Muscle layer of duodenum (tissue), 2 donors: ENCODE results near the gene MAD2L1.
A peak's percentile ranks its signal among the peaks of the same experiment; 100 is the strongest.
"Not testable (repeated sequence)": the region's sequence is repeated elsewhere in the genome, so short reads cannot be mapped to it uniquely, and the experiment has no call there.

Source experiments
- H3K27ac ChIP-seq: one replicate; pipeline ENCODE4 v1.7.0; 2013; ENCODE audit warnings: mild to moderate bottlenecking, low read length
- H3K27me3 ChIP-seq: one replicate; pipeline ENCODE4 v1.7.0; 2013; ENCODE audit warnings: low read depth, mild to moderate bottlenecking, control low read depth, low read length
- H3K36me3 ChIP-seq, 2 donors: one replicate each; pipeline ENCODE4 v1.7.0; 2013; ENCODE audit warnings: low read length in 2 of 2, control low read depth in 1 of 2, mild to moderate bottlenecking in 1 of 2; ENCODE audit not compliant: insufficient read depth in 2 of 2, control insufficient read depth in 1 of 2
- H3K4me1 ChIP-seq, 2 donors: one replicate each; pipeline ENCODE4 v1.7.0; 2013; ENCODE audit warnings: low read length in 2 of 2, mild to moderate bottlenecking in 2 of 2, control low read depth in 1 of 2, moderate library complexity in 1 of 2; ENCODE audit not compliant: insufficient read depth in 2 of 2, control insufficient read depth in 1 of 2
- H3K4me3 ChIP-seq, 2 donors: one replicate each; pipeline ENCODE4 v1.7.0; 2013; ENCODE audit warnings: low read length in 2 of 2, low read depth in 1 of 2, mild to moderate bottlenecking in 1 of 2
- H3K9me3 ChIP-seq, 2 donors: one replicate each; pipeline ENCODE4 v1.7.0; 2013; ENCODE audit warnings: low read length in 2 of 2, control low read depth in 1 of 2, mild to moderate bottlenecking in 1 of 2; ENCODE audit not compliant: control insufficient read depth in 1 of 2
- donor health status: healthy.

MAD2L1 gene

DNA sequence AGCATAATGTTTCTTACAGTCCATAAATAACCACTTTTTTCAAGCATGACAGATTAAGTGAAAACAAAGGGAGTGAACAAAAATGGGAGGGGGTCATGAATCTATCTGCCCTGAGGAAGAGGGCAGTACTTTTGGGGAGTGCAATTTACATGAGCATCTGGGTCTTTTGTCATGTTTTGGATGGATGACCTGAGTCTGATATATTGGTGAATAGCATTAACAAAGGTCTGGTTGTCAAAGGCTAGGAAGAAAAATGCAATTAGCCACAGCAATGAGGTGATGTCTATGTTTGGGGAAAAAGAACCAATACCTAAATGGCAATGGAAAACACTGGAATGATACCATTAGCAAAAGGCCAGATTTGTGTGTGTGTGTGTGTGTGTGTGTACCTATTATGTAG lies 15.1 kb upstream of the MAD2L1 start:
- Histone ChIP-seq H3K9me3 (no peaks in the 10 kb centered on the region), H3K27ac (no peak overlapping the region), H3K4me1 (no peaks in the 10 kb centered on the region), H3K4me3 (no peak overlapping the region), H3K27me3 (no peaks in the 10 kb centered on the region), H3K36me3 (no peaks in the 10 kb centered on the region)

DNA sequence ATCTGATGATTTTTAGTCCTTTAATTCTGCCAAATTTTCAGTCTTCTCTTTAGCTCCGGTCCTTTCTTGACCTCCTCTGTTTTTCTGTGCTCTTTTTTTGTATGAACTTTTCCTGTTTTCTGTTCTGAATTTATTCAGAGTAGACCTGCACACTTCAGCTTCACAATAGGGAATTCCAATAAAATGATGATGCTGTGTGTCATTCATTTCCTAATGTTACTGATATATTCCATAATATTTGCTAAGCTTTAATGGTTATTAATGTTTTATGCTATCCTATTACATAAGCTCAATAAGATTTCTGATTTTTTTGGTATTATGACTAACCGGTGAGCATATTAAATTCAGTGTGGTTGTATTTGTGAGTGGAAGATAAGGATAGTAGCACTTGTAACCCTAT lies 13.9 kb upstream of the MAD2L1 start:
- H3K4me1 ChIP-seq = no peaks in the 10 kb centered on the region
- no peaks in the 10 kb centered on the region for H3K27me3 ChIP-seq
- H3K9me3 ChIP-seq = no peaks in the 10 kb centered on the region
- H3K27ac ChIP-seq = no peak overlapping the region
- no peaks in the 10 kb centered on the region for H3K36me3 ChIP-seq
- H3K4me3 ChIP-seq = no peak overlapping the region

DNA sequence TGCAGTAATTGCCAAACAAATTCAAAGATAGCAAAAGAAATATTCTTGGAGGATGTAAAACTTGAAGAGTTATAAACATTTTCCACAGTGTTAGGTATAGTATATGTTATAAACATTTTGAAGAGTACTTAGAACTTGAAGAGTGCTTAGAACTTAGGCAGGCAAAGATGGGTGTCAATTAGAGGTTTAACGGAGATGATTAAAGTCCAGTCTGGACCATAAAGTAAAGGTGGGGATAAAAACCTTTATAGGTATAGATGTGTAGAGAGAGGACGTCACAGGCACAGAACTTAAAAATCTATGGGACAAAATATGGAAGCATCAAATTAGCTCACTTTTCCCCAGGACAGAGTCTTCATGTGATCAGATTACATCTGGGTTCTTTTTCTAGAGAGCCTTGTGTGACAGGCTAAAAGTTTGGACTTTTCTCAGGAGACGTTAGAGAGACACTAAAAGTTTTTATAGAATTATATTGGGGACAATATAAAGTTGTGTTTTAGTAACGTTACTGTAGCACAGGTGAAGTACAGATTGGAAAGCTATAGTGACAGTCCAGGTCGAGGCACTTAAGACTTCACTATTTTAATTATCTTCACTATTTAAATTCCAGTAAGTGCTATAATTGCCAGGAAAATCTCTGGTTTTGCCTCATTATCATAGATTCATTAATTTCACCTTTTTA lies 13.3 kb upstream of the MAD2L1 start:
- Histone ChIP-seq H3K27ac (no peak overlapping the region), H3K27me3 (no peaks in the 10 kb centered on the region), H3K36me3 (no peaks in the 10 kb centered on the region)

DNA sequence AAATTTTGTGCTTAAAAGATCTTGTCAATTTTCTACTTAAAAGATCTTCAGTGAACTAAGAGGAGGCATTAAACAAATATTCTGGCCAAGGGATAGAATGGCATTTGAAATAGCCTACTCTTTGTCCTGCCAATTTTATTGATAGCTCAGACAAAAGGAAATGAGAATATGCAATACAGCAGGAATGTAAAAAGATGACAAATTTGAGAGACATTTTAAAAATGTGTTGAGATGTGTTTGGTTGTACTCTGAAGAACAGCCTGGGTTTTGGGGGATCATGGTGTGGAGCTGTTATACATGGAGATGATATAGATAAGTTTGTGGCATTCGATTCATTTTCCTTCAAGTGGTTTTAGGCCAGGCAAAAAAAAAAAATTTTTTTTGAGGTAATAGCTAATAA lies 11.6 kb upstream of the MAD2L1 start:
- no peak overlapping the region for H3K4me3 ChIP-seq
- no peak overlapping the region for H3K27ac ChIP-seq
- H3K27me3 ChIP-seq = no peaks in the 10 kb centered on the region
- no peaks in the 10 kb centered on the region for H3K9me3 ChIP-seq
- H3K36me3 ChIP-seq = no peaks in the 10 kb centered on the region
- no peaks in the 10 kb centered on the region for H3K4me1 ChIP-seq

More for the DNA sequence above, 13.3 kb upstream of the MAD2L1 start:
- H3K4me1 ChIP-seq = no peaks in the 10 kb centered on the region
- H3K9me3 ChIP-seq = no peaks in the 10 kb centered on the region
- no peak overlapping the region for H3K4me3 ChIP-seq

DNA sequence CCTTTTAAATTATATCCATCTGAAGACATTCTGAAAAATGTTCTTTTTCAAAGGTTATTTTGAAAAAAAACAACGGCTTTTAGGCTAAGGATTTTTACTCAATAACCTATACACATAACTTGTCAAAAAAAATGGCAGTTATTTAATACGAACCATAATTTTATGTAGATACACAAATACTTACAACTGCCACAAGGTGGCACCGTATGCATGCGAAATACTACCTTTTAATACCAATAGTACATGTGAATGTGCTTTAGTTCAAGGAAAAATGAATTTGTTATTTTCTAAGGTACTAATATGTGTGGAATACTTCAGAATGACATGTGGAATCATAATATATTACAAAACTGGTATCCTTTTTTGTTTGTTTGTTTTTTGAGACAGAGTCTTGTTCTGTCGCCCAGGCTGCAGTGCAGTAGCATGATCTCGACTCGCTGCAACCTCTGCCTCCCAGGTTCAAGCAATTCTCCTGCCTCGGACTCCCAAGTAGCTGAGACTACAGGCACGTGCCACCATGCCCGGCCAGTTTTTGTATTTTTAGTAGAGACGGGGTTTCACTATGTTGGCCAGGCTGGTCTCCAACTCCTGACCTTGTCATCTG lies 4.6 kb upstream of the MAD2L1 start:
- H3K4me3 ChIP-seq = no peak overlapping the region
- no peaks in the 10 kb centered on the region for H3K27me3 ChIP-seq
- H3K36me3 ChIP-seq = peaks cover 0 to 6% of the 10 kb centered on the region in 2 donors
- peaks cover 0 to 6% of the 10 kb centered on the region in 2 donors for H3K4me1 ChIP-seq
- H3K27ac ChIP-seq = no peak overlapping the region
- H3K9me3 ChIP-seq = no peaks in the 10 kb centered on the region

DNA sequence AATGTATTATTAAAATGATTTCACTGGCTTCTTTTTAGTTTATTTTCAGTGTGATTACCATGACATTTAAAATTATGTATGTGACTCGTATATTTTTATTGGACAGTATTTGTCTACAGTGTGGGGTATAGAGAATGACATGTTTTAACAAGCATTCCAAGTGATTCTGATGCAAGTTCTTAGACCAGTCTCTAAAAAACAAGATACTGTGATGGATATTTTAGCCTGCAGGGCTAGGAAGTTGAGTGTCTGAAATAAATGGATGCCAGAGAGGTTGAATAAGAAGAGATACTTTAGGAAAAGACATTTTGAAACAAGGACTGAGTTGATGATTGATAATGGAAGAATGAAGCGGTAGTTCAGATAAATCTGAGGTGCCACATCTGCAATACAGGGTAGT lies 3.5 kb upstream of the MAD2L1 start:
- peaks cover 0 to 6% of the 10 kb centered on the region in 2 donors for H3K36me3 ChIP-seq
- H3K4me3 ChIP-seq = no peak overlapping the region
- H3K4me1 ChIP-seq = peaks cover 0 to 13% of the 10 kb centered on the region in 2 donors
- no peak overlapping the region for H3K27ac ChIP-seq
- H3K27me3 ChIP-seq = no peaks in the 10 kb centered on the region
- H3K9me3 ChIP-seq = no peaks in the 10 kb centered on the region

DNA sequence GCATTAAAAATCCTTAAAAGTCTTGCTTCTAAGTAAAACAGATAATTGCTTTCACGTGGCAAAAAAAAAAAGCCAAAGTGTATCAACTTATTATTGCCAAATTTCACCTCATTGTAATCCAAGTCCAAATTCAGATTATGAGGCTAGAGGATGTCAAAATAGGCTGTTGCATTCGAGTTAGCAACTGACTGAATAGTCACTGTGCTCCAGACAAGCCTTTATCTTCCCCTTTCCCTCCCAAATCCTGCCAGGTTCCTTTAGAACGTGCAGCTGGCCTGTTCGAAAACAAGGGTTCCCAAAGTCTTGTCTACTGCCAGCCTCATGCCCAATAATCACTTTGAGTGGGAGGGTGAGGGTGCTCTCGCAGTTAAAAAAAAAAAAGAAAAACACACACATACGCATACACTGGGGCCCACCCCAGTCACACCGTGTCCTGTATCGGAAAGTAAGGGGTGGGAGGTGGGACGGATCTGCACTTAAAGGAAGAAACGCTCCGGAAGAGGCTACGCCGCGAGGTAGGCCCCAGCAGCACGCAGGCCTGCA lies 603 bp downstream of the MAD2L1 start:
- no peak overlapping the region for H3K27ac ChIP-seq
- H3K36me3 ChIP-seq = peaks cover 0 to 6% of the 10 kb centered on the region in 2 donors
- H3K4me3 ChIP-seq = peak overlapping the region; percentile 87 to 91
- H3K4me1 ChIP-seq = peaks cover 0 to 13% of the 10 kb centered on the region in 2 donors
- H3K27me3 ChIP-seq = no peaks in the 10 kb centered on the region
- no peaks in the 10 kb centered on the region for H3K9me3 ChIP-seq

DNA sequence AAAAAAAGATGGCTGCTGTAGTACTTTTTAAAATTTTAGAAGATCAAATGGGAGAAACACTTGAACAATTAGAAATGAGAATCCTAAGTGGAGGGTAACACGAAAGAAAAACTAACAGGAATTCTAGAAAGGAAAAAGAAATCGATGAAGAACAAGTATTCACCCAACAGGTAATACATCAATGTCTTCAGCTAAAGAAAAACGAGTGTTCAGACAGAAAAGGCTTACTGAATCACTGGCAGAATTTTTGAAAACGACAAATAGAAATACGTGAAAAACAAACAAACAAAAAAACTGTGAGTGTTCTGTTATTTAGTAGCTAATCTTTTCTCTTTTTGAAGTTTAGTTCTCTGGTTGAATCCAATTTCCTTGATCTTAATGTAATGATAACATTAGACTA lies 1.8 kb downstream of the MAD2L1 start:
- Histone ChIP-seq H3K27ac (no peak overlapping the region), H3K4me3 (no peak overlapping the region), H3K27me3 (no peaks in the 10 kb centered on the region), H3K4me1 (peaks cover 0 to 13% of the 10 kb centered on the region in 2 donors), H3K36me3 (peaks cover 0 to 6% of the 10 kb centered on the region in 2 donors), H3K9me3 (no peaks in the 10 kb centered on the region)

DNA sequence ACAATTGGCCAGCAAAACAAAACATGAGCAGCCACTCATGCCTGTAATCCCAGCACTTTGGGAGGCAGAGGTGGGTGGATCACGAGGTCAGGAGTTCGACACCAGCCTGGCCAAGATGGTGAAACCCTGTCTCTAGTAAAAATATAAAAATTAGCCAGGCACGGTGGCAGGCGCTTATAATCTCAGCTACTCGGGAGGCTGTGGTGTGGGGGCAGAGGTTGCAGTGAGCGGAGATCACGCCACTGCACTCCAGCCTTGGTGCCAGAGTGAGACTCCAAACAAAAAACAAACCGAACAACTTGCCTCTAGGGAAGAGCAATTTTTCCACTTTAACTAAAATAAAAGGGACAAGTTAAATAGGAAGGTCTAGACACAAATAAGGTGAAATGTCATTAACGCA lies 2.9 kb downstream of the MAD2L1 start:
- H3K27ac ChIP-seq, H3K9me3 ChIP-seq, H3K36me3 ChIP-seq, H3K27me3 ChIP-seq, H3K4me3 ChIP-seq: not testable (repeated sequence)
- peaks cover 0 to 13% of the 10 kb centered on the region in 2 donors for H3K4me1 ChIP-seq

DNA sequence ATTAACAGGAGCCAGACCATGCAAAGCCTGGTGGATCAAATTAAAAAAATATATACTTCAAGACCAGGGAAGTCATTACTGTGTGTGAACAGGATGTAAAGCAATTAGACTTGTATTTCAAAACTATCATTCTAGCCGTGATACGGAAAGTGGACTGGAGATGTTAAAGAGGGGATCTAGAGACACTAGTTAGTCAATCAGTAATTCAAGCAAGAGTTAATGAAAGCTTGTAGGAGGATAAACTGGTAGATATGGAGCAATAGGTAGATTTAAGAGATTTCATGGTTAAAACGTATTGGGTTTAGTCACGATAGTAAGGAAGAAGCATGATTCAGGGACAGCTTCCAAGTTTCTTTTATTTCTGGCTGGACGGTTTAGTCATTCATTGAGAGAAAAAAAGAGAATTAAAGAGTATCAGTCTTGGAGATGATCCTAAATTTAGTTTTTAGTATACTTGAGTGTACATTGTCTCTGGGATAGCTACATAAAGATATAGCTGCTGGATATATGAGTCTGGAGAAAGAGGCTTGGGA lies 3.9 kb downstream of the MAD2L1 start:
- H3K27me3 ChIP-seq = no peaks in the 10 kb centered on the region
- H3K9me3 ChIP-seq = no peaks in the 10 kb centered on the region
- no peak overlapping the region for H3K27ac ChIP-seq
- peaks cover 0 to 9% of the 10 kb centered on the region in 2 donors for H3K4me1 ChIP-seq
- no peak overlapping the region for H3K4me3 ChIP-seq
- peaks cover 0 to 6% of the 10 kb centered on the region in 2 donors for H3K36me3 ChIP-seq

DNA sequence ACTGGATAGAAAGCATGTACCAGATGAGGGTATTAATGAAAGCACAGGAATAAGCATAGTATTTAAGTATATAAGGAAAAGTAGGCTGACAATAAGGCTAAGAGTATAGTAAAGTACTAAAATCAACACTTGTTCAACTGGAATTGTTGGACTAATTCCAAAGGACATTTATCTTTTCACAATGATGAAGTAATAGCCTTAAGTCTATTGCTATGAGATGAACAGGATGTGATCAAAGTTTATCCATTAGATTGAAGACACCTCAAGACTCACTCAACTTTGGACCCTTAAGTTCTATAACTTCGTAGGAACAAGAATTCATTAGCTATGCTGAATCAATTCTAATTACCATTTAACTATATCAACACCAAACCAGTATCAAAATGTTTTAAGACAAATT lies 7.6 kb downstream of the MAD2L1 start:
- no peaks in the 10 kb centered on the region for H3K36me3 ChIP-seq
- peaks cover 0 to 12% of the 10 kb centered on the region in 2 donors for H3K4me1 ChIP-seq

More for the DNA sequence above, 7.6 kb downstream of the MAD2L1 start:
- Histone ChIP-seq H3K27ac (no peak overlapping the region), H3K9me3 (no peaks in the 10 kb centered on the region), H3K27me3 (no peaks in the 10 kb centered on the region), H3K4me3 (no peak overlapping the region)
